Transverse colon (tissue), 4 donors: ENCODE results near the gene SUSD6. TPM values are rescaled to one million over a fixed set of nuclear protein-coding genes. Genes with fewer than 3 reads are reported as not detected.

Experiments
- DNase-seq: peaks from one replicate; pipeline ENCODE4 v3.0.0-alpha.2; 2019
- H3K27ac ChIP-seq, 4 donors: fragments of 200-600 bp; sonication (generic); 2 replicates each; pipeline ENCODE4 v1.5.1; 2016 to 2018; ENCODE audit warnings: inconsistent platforms in 4 of 4
- H3K27me3 ChIP-seq: fragments of 200-600 bp; sonication (generic); 2 replicates; pipeline ENCODE4 v1.5.1; 2017; ENCODE audit warnings: inconsistent platforms
- H3K36me3 ChIP-seq, 4 donors: fragments of 200-600 bp; sonication (generic); 2 replicates each; pipeline ENCODE4 v1.5.1; 2017 to 2019; ENCODE audit warnings: inconsistent platforms in 4 of 4
- H3K4me1 ChIP-seq, 4 donors: fragments of 200-600 bp; sonication (generic); 2 replicates each; pipeline ENCODE4 v1.5.1; 2017 to 2020; ENCODE audit warnings: inconsistent platforms in 4 of 4
- H3K4me3 ChIP-seq, 4 donors: fragments of 200-600 bp; sonication (generic); 1 replicate in 1 of 4; 2 replicates in 3 of 4; pipeline versions ENCODE4 v1.5.1 to v1.6.1; 2017 to 2019; ENCODE audit warnings: inconsistent platforms in 4 of 4
- H3K9me3 ChIP-seq, 2 donors: fragments of 200-600 bp; sonication (generic); 2 replicates each; pipeline ENCODE4 v1.5.1; 2017 to 2019; ENCODE audit warnings: inconsistent platforms in 2 of 2
- EP300 ChIP-seq: sonication (generic); formaldehyde crosslinking; IDR thresholded peaks from one replicate; pipeline ENCODE4 v1.6.1; 2017; ENCODE audit warnings: antibody characterized with exemption, low read depth
- POLR2A ChIP-seq: fragments of 450-650 bp; IDR thresholded peaks from one replicate; pipeline ENCODE4 v1.6.1; 2016; ENCODE audit warnings: antibody characterized with exemption, mild to moderate bottlenecking, moderate library complexity
- POLR2AphosphoS5 ChIP-seq, 3 donors: sonication (generic); formaldehyde crosslinking; IDR thresholded peaks; one replicate each; pipeline ENCODE4 v1.6.1; 2016; ENCODE audit warnings: antibody characterized with exemption in 3 of 3
- WGBS, 2 donors: methylation state at CpG; one replicate each; pipeline ENCODE4 v1.1.5; 2018; ENCODE audit warnings: low coverage in 1 of 2; 5-methylcytosine and 5-hydroxymethylcytosine counted together
- in situ Hi-C, 4 donors: fragments of 200-750 bp; cut with MboI; loops; one replicate each; pipeline versions ENCODE4 v1.15.0 to v1.15.1; 2017; ENCODE audit warnings: low sequenced_read_pairs in 3 of 4, low pct_ligation_motif_present in 1 of 4, low pct_unique_long_range_greater_than_20kb in 1 of 4
- intact Hi-C: fragments of 100-400 bp; cut with DNase I; formaldehyde crosslinking; loops from one replicate; pipeline ENCODE4 v1.15.1; 2023; ENCODE audit warnings: low total_unique reads
- total RNA-seq, 4 donors: library from RNA; depleted of rRNA; stranded (reverse); fragments of >200 nt; gene quantifications; one replicate each; pipeline ENCODE4 v1.1.0, GENCODE V29; 2016
- TF ChIP-seq, protein P1 (sequence below), 5 experiments: fragments of 200-600 bp in 3 of 5; fragments of 450-650 bp in 2 of 5; sonication (generic) in 3 of 5; IDR thresholded peaks; 1 replicate in 2 of 5; 2 replicates in 3 of 5; pipeline ENCODE4 v1.5.1; 2016 to 2017; ENCODE audit warnings: antibody characterized with exemption in 5 of 5, inconsistent platforms in 3 of 5, mild to moderate bottlenecking in 2 of 5, moderate library complexity in 1 of 5

SUSD6 gene
- total RNA-seq, 4 donors from 2014 or later, result 29.1 to 159 (median 95.0) TPM

DNA sequence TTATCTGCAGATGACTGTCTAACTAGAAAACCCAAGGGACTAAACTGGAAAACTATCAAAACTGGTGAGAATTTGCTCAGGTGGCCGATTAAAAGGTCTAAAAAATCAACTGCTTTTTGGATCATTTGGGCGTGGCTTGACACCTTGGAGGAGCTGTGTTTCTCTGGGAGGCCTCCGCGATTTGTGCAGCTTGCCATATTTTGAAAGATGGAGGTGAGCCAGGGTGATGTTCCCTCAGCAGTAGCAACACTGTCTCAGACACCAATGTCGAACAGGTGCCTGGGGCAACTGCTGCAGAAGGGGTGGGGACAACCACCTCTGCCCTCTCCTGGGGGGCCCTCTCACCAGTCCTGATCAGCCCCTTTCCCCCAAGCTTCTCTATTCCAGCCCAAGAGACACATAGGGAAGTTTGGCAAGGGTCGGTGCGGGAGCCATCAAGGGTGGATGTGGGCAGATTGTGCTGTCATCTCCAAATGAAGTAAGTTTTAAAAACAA is 40.5 kb upstream of the SUSD6 start:
- peaks cover 9 to 36% (median 28%) of the 10 kb centered on the region in 4 donors for H3K4me1 ChIP-seq
- no peak for DNase-seq
- in situ Hi-C loops (no loop called here), intact Hi-C loops (no loop called here)
- H3K27me3 ChIP-seq, result peaks cover 99% of the 10 kb centered on the region
- TF ChIP-seq POLR2AphosphoS5 (IDR thresholded peaks at IDR 0.05), result no peak
- TF ChIP-seq POLR2A, result no peak
- TF ChIP-seq, protein P1, sequence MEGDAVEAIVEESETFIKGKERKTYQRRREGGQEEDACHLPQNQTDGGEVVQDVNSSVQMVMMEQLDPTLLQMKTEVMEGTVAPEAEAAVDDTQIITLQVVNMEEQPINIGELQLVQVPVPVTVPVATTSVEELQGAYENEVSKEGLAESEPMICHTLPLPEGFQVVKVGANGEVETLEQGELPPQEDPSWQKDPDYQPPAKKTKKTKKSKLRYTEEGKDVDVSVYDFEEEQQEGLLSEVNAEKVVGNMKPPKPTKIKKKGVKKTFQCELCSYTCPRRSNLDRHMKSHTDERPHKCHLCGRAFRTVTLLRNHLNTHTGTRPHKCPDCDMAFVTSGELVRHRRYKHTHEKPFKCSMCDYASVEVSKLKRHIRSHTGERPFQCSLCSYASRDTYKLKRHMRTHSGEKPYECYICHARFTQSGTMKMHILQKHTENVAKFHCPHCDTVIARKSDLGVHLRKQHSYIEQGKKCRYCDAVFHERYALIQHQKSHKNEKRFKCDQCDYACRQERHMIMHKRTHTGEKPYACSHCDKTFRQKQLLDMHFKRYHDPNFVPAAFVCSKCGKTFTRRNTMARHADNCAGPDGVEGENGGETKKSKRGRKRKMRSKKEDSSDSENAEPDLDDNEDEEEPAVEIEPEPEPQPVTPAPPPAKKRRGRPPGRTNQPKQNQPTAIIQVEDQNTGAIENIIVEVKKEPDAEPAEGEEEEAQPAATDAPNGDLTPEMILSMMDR (IDR thresholded peaks at IDR 0.05), result no peak
- no peak for TF ChIP-seq EP300
- H3K9me3 ChIP-seq, result no peaks in the 10 kb centered on the region
- 79% methylated on average over 7 of the region's 7 CpGs; no CpG with 5 or more reads in 1 of the 2 donors for WGBS, 2 donors
- no peak overlapping the region for H3K4me3 ChIP-seq
- H3K36me3 ChIP-seq, result no peaks in the 10 kb centered on the region
- H3K27ac ChIP-seq, result no peak overlapping the region

DNA sequence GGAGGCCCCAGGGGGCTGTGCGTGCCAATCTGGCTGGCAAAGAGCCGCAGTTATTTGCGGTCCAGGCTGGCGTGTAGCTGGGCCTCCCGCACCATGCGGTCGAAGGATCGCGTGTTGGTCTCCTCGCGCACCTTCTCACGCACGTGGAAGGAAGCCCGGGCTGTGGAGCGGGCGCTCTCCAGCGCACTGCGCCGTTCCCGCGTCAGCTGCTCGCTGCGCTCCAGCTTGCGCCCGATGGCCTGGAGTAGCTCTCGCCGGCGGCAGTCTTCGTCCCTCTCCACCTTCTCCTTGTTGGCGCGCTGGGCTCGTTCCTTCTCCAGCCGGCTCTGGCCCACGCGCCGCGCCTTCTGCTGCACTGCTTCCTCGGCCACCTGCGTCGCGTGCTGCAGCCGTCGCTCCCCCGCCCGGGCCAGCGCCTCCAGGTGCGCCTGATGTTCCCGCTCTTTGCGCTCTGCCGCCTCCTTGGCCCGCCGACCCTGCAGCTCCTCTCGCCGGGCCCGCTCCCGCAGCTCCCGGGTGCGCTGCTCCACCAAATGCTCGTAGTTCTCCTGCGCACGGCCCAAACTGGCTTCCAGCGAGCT is 39.9 kb upstream of the SUSD6 start:
- DNase-seq, result no peak
- Histone ChIP-seq H3K36me3 (no peaks in the 10 kb centered on the region), H3K4me1 (peaks cover 9 to 36% (median 28%) of the 10 kb centered on the region in 4 donors), H3K27me3 (peaks cover 100% of the 10 kb centered on the region), H3K9me3 (no peaks in the 10 kb centered on the region), H3K27ac (no peak overlapping the region), H3K4me3 (peak overlapping the region in 3 of 4 donors; percentile 25 to 53 (median 28))
- intact Hi-C loops (no loop called here), in situ Hi-C loops (no loop called here)
- TF ChIP-seq, protein P1 (IDR thresholded peaks at IDR 0.05), result no peak
- TF ChIP-seq POLR2AphosphoS5 (IDR thresholded peaks at IDR 0.05) (no peak), POLR2A (no peak), EP300 (no peak)
- 36 to 90% methylated on average over 2 to 62 of the region's 62 CpGs for WGBS, 2 donors

DNA sequence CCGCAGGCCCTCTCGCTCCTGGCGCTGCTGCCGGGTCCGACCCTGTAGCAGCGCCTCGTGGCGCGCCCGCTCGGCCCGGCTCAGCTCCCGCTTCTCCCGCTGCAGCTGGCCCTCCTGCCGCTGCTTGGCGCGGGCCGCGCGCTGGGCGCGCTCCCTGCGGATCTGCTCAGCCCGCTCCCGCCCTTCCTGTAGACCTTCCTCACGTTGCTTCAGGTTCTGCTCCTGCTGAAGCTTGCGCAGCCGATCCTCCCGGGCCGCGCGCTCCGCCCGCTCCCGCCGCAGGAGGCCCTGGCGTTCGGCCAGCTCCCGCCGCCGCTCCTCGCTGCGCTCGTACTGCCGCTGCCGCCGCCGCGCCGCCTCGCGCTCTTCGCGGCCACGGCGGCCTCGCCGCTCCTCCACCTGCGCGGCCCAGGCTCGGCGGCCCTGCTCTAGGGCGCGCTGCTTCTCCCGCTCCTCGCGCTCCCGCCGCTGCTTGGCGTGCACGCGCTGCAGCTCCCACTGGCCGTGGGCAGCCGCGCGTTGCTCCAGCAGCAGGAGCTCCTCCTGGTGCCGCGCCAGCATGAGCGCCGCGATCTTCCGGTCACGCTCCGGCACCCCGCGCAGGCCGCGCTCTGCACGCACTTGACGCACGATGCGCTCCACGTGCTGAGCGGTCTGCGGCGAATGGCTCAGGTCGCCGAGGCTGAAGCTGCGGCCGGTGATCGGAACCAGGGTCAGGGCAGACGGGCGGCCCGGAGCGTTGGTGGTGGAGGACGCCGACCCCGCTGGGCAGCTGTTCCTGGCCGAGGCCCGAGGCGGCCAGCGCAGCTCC is 39.2 kb upstream of the SUSD6 start:
- in situ Hi-C loops, result no loop called here
- Histone ChIP-seq H3K4me3 (peak overlapping the region in 3 of 4 donors; percentile 25 to 53 (median 28)), H3K4me1 (peaks cover 9 to 36% (median 28%) of the 10 kb centered on the region in 4 donors), H3K9me3 (no peaks in the 10 kb centered on the region), H3K27ac (no peak overlapping the region), H3K36me3 (no peaks in the 10 kb centered on the region), H3K27me3 (peaks cover 100% of the 10 kb centered on the region)
- DNase-seq, result peak; percentile 27
- TF ChIP-seq POLR2AphosphoS5 (IDR thresholded peaks at IDR 0.05) (no peak), POLR2A (no peak), EP300 (no peak)
- TF ChIP-seq, protein P1 (IDR thresholded peaks at IDR 0.05), result no peak
- 15% methylated on average over 76 of the region's 112 CpGs; no CpG with 5 or more reads in 1 of the 2 donors for WGBS, 2 donors
- intact Hi-C loops, result no loop called here

DNA sequence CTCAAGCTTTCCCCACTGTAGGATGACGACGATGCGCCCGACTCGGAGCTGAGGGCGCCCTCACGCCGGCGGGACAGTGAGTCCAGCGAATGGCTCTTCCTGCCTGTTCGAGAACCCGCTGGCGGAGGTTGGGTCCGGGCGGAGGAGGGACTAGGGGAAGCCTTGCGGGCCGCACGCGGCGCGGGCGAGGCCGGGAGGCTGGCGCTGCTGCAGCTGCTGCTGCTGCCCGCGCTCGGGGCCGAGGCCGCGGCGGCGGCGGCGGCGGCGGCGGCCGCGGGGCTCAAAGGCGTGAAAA is 38.6 kb upstream of the SUSD6 start:
- 82% methylated on average over 38 of the region's 40 CpGs; no CpG with 5 or more reads in 1 of the 2 donors for WGBS, 2 donors
- intact Hi-C loops (no loop called here), in situ Hi-C loops (no loop called here)
- Histone ChIP-seq H3K4me1 (peaks cover 9 to 36% (median 28%) of the 10 kb centered on the region in 4 donors), H3K27ac (no peak overlapping the region), H3K4me3 (peak overlapping the region in 1 of 4 donors; percentile 53), H3K27me3 (peaks cover 97% of the 10 kb centered on the region), H3K36me3 (no peaks in the 10 kb centered on the region), H3K9me3 (no peaks in the 10 kb centered on the region)
- no peak for DNase-seq
- no peak for TF ChIP-seq EP300
- no peak for TF ChIP-seq POLR2AphosphoS5 (IDR thresholded peaks at IDR 0.05)
- TF ChIP-seq, protein P1 (IDR thresholded peaks at IDR 0.05), result no peak
- no peak for TF ChIP-seq POLR2A
